Measurements from ENCODE around the gene TEX36.

TEX36 gene

GRCh38 chr10:125662584-125662983 is 20.4 kb downstream of the TEX36 start:
- Histone ChIP-seq H3K23ac (ENCODE audit: low read depth, low read length, poor library complexity) (no peak overlapping the region), H3K4me1 (ENCODE audit: control insufficient read depth in 2 of 2, insufficient read depth in 1 of 2, low read depth in 1 of 2, low read length in 2 of 2) (no peaks in the 10 kb centered on the region), H4K8ac (ENCODE audit: low read depth, low read length) (no peak overlapping the region), H2BK15ac (ENCODE audit: low read length) (no peak overlapping the region), H3K36me3 (replicated peaks in 1 of 2; ENCODE audit: control insufficient read depth in 2 of 2, insufficient read depth in 2 of 2, low read length in 2 of 2) (no peaks in the 10 kb centered on the region), H2BK12ac (ENCODE audit: low read length) (no peak overlapping the region), H3K79me1 (ENCODE audit: low read depth, low read length) (no peaks in the 10 kb centered on the region), H2AFZ (ENCODE audit: low read length) (no peak overlapping the region), H3K18ac (ENCODE audit: low read length) (no peak overlapping the region), H3K4me2 (ENCODE audit: insufficient read depth, low read length, poor library complexity, severe bottlenecking) (no peak overlapping the region), H3K9ac (ENCODE audit: low read depth, low read length, poor library complexity) (no peak overlapping the region), H3K4ac (ENCODE audit: low read length) (no peak overlapping the region), H2BK120ac (ENCODE audit: low read depth, low read length) (no peak overlapping the region), H2AK5ac (ENCODE audit: low read depth, low read length) (no peak overlapping the region), H3K14ac (ENCODE audit: low read length) (no peak overlapping the region), H3K27ac (replicated peaks; ENCODE audit: low read length) (no peak overlapping the region), H3K9me3 (replicated peaks in 1 of 2; ENCODE audit: control insufficient read depth in 2 of 2, insufficient read depth in 1 of 2, low read depth in 1 of 2, low read length in 2 of 2) (no peaks in the 10 kb centered on the region), H3K4me3 (ENCODE audit: low read length in 2 of 2) (no peak overlapping the region), H3K27me3 (ENCODE audit: control insufficient read depth in 3 of 3, insufficient read depth in 3 of 3, low read depth in 1 of 3, low read length in 3 of 3) (peaks cover 0 to 7% (median 0%) of the 10 kb centered on the region in 3 experiments), H4K91ac (ENCODE audit: low read depth, low read length, poor library complexity) (no peak overlapping the region), H2BK5ac (ENCODE audit: low read length) (no peak overlapping the region)
- WGBS, 2 donors (ENCODE audit: extremely low coverage in 2 of 2, insufficient read length in 2 of 2, insufficient replicate concordance in 1 of 2): no CpG with 5 or more reads among the region's 2 CpGs
- DNase-seq (ENCODE audit: low spot score): no peak

GRCh38 chr10:125661941-125662515 is 20.9 kb downstream of the TEX36 start:
- no peak for DNase-seq (ENCODE audit: low spot score)
- H3K14ac ChIP-seq (ENCODE audit: low read length): no peak overlapping the region
- H3K18ac ChIP-seq (ENCODE audit: low read length): no peak overlapping the region
- H2BK12ac ChIP-seq (ENCODE audit: low read length): no peak overlapping the region
- H3K36me3 ChIP-seq (replicated peaks in 1 of 2; ENCODE audit: control insufficient read depth in 2 of 2, insufficient read depth in 2 of 2, low read length in 2 of 2): no peaks in the 10 kb centered on the region
- H3K79me1 ChIP-seq (ENCODE audit: low read depth, low read length): no peaks in the 10 kb centered on the region
- H3K27me3 ChIP-seq (ENCODE audit: control insufficient read depth in 3 of 3, insufficient read depth in 3 of 3, low read depth in 1 of 3, low read length in 3 of 3): peaks cover 0 to 7% (median 0%) of the 10 kb centered on the region in 3 experiments
- H3K4me2 ChIP-seq (ENCODE audit: insufficient read depth, low read length, poor library complexity, severe bottlenecking): no peak overlapping the region
- H4K91ac ChIP-seq (ENCODE audit: low read depth, low read length, poor library complexity): no peak overlapping the region
- no peak overlapping the region for H3K9ac ChIP-seq (ENCODE audit: low read depth, low read length, poor library complexity)
- H2AFZ ChIP-seq (ENCODE audit: low read length): peak overlapping the region; percentile 53
- H2BK5ac ChIP-seq (ENCODE audit: low read length): no peak overlapping the region
- no peak overlapping the region for H3K4me3 ChIP-seq (ENCODE audit: low read length in 2 of 2)
- H2AK5ac ChIP-seq (ENCODE audit: low read depth, low read length): no peak overlapping the region
- H3K23ac ChIP-seq (ENCODE audit: low read depth, low read length, poor library complexity): no peak overlapping the region
- H3K9me3 ChIP-seq (replicated peaks in 1 of 2; ENCODE audit: control insufficient read depth in 2 of 2, insufficient read depth in 1 of 2, low read depth in 1 of 2, low read length in 2 of 2): no peaks in the 10 kb centered on the region
- no peak overlapping the region for H2BK15ac ChIP-seq (ENCODE audit: low read length)
- no CpG with 5 or more reads among the region's 7 CpGs for WGBS, 2 donors (ENCODE audit: extremely low coverage in 2 of 2, insufficient read length in 2 of 2, insufficient replicate concordance in 1 of 2)
- no peak overlapping the region for H4K8ac ChIP-seq (ENCODE audit: low read depth, low read length)
- H3K27ac ChIP-seq (replicated peaks; ENCODE audit: low read length): no peak overlapping the region
- H2BK120ac ChIP-seq (ENCODE audit: low read depth, low read length): no peak overlapping the region
- H3K4me1 ChIP-seq (ENCODE audit: control insufficient read depth in 2 of 2, insufficient read depth in 1 of 2, low read depth in 1 of 2, low read length in 2 of 2): no peaks in the 10 kb centered on the region
- no peak overlapping the region for H3K4ac ChIP-seq (ENCODE audit: low read length)

GRCh38 chr10:125661431-125661940 is 21.5 kb downstream of the TEX36 start:
- WGBS, 2 donors (ENCODE audit: extremely low coverage in 2 of 2, insufficient read length in 2 of 2, insufficient replicate concordance in 1 of 2): no CpG with 5 or more reads among the region's 12 CpGs
- Histone ChIP-seq H2BK120ac (ENCODE audit: low read depth, low read length) (no peak overlapping the region), H2AK5ac (ENCODE audit: low read depth, low read length) (no peak overlapping the region), H3K4me3 (ENCODE audit: low read length in 2 of 2) (no peak overlapping the region), H2BK5ac (ENCODE audit: low read length) (no peak overlapping the region), H2BK12ac (ENCODE audit: low read length) (no peak overlapping the region), H3K36me3 (replicated peaks in 1 of 2; ENCODE audit: control insufficient read depth in 2 of 2, insufficient read depth in 2 of 2, low read length in 2 of 2) (no peaks in the 10 kb centered on the region), H3K27ac (replicated peaks; ENCODE audit: low read length) (no peak overlapping the region), H3K23ac (ENCODE audit: low read depth, low read length, poor library complexity) (no peak overlapping the region), H4K91ac (ENCODE audit: low read depth, low read length, poor library complexity) (no peak overlapping the region), H3K4ac (ENCODE audit: low read length) (no peak overlapping the region), H2BK15ac (ENCODE audit: low read length) (no peak overlapping the region), H3K27me3 (ENCODE audit: control insufficient read depth in 3 of 3, insufficient read depth in 3 of 3, low read depth in 1 of 3, low read length in 3 of 3) (peaks cover 0 to 7% (median 0%) of the 10 kb centered on the region in 3 experiments), H2AFZ (ENCODE audit: low read length) (peak overlapping the region; percentile 53), H3K9me3 (replicated peaks in 1 of 2; ENCODE audit: control insufficient read depth in 2 of 2, insufficient read depth in 1 of 2, low read depth in 1 of 2, low read length in 2 of 2) (no peaks in the 10 kb centered on the region), H3K4me2 (ENCODE audit: insufficient read depth, low read length, poor library complexity, severe bottlenecking) (no peak overlapping the region), H3K14ac (ENCODE audit: low read length) (no peak overlapping the region), H4K8ac (ENCODE audit: low read depth, low read length) (no peak overlapping the region), H3K9ac (ENCODE audit: low read depth, low read length, poor library complexity) (no peak overlapping the region), H3K79me1 (ENCODE audit: low read depth, low read length) (no peaks in the 10 kb centered on the region), H3K18ac (ENCODE audit: low read length) (no peak overlapping the region), H3K4me1 (ENCODE audit: control insufficient read depth in 2 of 2, insufficient read depth in 1 of 2, low read depth in 1 of 2, low read length in 2 of 2) (no peaks in the 10 kb centered on the region)
- no peak for DNase-seq (ENCODE audit: low spot score)

GRCh38 chr10:125659071-125659470 is 23.9 kb downstream of the TEX36 start:
- no peak overlapping the region for H3K9ac ChIP-seq (ENCODE audit: low read depth, low read length, poor library complexity)
- no peak overlapping the region for H4K8ac ChIP-seq (ENCODE audit: low read depth, low read length)
- DNase-seq (ENCODE audit: low spot score): no peak
- H3K18ac ChIP-seq (ENCODE audit: low read length): no peak overlapping the region
- no peak overlapping the region for H2BK5ac ChIP-seq (ENCODE audit: low read length)
- H3K79me1 ChIP-seq (ENCODE audit: low read depth, low read length): no peaks in the 10 kb centered on the region
- H2AFZ ChIP-seq (ENCODE audit: low read length): no peak overlapping the region
- H3K4me3 ChIP-seq (ENCODE audit: low read length in 2 of 2): no peak overlapping the region
- no peak overlapping the region for H2BK120ac ChIP-seq (ENCODE audit: low read depth, low read length)
- H3K27me3 ChIP-seq (ENCODE audit: control insufficient read depth in 3 of 3, insufficient read depth in 3 of 3, low read depth in 1 of 3, low read length in 3 of 3): peaks cover 0 to 7% (median 0%) of the 10 kb centered on the region in 3 experiments
- no CpG with 5 or more reads among the region's 1 CpG for WGBS, 2 donors (ENCODE audit: extremely low coverage in 2 of 2, insufficient read length in 2 of 2, insufficient replicate concordance in 1 of 2)
- no peak overlapping the region for H2BK15ac ChIP-seq (ENCODE audit: low read length)
- H3K4ac ChIP-seq (ENCODE audit: low read length): no peak overlapping the region
- H3K4me2 ChIP-seq (ENCODE audit: insufficient read depth, low read length, poor library complexity, severe bottlenecking): no peak overlapping the region
- no peak overlapping the region for H2BK12ac ChIP-seq (ENCODE audit: low read length)
- no peaks in the 10 kb centered on the region for H3K9me3 ChIP-seq (replicated peaks in 1 of 2; ENCODE audit: control insufficient read depth in 2 of 2, insufficient read depth in 1 of 2, low read depth in 1 of 2, low read length in 2 of 2)
- H3K14ac ChIP-seq (ENCODE audit: low read length): no peak overlapping the region
- no peak overlapping the region for H4K91ac ChIP-seq (ENCODE audit: low read depth, low read length, poor library complexity)
- no peak overlapping the region for H2AK5ac ChIP-seq (ENCODE audit: low read depth, low read length)
- H3K4me1 ChIP-seq (ENCODE audit: control insufficient read depth in 2 of 2, insufficient read depth in 1 of 2, low read depth in 1 of 2, low read length in 2 of 2): no peaks in the 10 kb centered on the region
- no peak overlapping the region for H3K27ac ChIP-seq (replicated peaks; ENCODE audit: low read length)
- H3K23ac ChIP-seq (ENCODE audit: low read depth, low read length, poor library complexity): no peak overlapping the region
- no peaks in the 10 kb centered on the region for H3K36me3 ChIP-seq (replicated peaks in 1 of 2; ENCODE audit: control insufficient read depth in 2 of 2, insufficient read depth in 2 of 2, low read length in 2 of 2)

Measured in neuronal stem cell (in vitro differentiated cells).